ENCODE data around the gene FHIT. TPM values are rescaled to one million over a fixed set of nuclear protein-coding genes. Genes with fewer than 3 reads are reported as not detected.
A peak's percentile ranks its signal among the peaks of the same experiment; 100 is the strongest.

Gene FHIT
- total and polyA plus RNA-seq, 10 of the 15 experiments (the other 5 are each of a cell fraction or from before 2014, with no cell fraction given) = 4.2 to 14.9 (median 9.4) TPM

DNA sequence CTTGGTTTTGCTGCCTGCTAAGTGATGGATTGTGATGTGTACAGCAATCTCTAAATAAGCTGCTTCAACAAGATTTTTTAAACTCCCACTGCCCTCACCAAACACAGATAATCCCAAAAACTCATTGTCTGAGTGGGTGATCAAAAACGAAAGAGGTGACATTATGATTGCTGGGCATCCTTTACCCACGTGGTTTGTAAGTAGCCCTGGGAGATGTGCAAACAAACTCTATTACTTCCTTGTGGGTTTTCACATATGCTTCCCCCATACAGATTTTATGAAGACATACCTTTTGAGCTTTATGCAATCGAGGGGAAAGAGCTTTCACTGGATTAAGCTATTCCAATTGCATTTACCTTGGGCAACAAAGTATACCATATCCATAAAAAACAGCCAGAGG is 1000.4 kb downstream of the FHIT start:
- ATAC-seq = peak; percentile 54
- no peaks in the 10 kb centered on the region for H3K27me3 ChIP-seq (replicated peaks in 1 of 2; ENCODE audit: control insufficient read depth in 2 of 2, insufficient read depth in 2 of 2, low read length in 1 of 2)
- in situ Hi-C loops (cut with MboI) (no loop called here), intact Hi-C loops (cut with micrococcal nuclease; ENCODE audit: unreplicated experiment) (no loop called here)
- ChIA-PET RAD21 (ENCODE audit: unreplicated experiment) (no interaction called here), POLR2A (no interaction called here), CTCF (interaction anchor here (2.1 kb wide), 1 partner anchor 11 kb away, joined by 10 read pairs; no protein-coding TSS in a partner anchor), SMC1A (ENCODE audit: uncharacterized antibody, unreplicated experiment) (interaction anchor here (1.3 kb wide), 1 partner anchor 11 kb away, joined by 3 read pairs; no protein-coding TSS in a partner anchor)
- no peak overlapping the region for H3K9ac ChIP-seq (ENCODE audit: control insufficient read depth, insufficient read depth, low read length)
- no peaks in the 10 kb centered on the region for H3K79me2 ChIP-seq (ENCODE audit: control insufficient read depth, insufficient read depth, low read length)
- H3K4me2 ChIP-seq (ENCODE audit: control insufficient read depth, insufficient read depth) = no peak overlapping the region
- no peaks in the 10 kb centered on the region for H3K9me3 ChIP-seq (replicated peaks; ENCODE audit: control insufficient read depth, insufficient read depth, low read length)
- H4K20me1 ChIP-seq (ENCODE audit: control insufficient read depth, insufficient read depth) = no peaks in the 10 kb centered on the region
- no peak overlapping the region for H3K27ac ChIP-seq (ENCODE audit: control insufficient read depth, insufficient read depth)
- no peaks in the 10 kb centered on the region for H3K4me1 ChIP-seq (ENCODE audit: control insufficient read depth, insufficient read depth, low read length)
- no peak for DNase-seq (ENCODE audit: low read depth, low spot score)
- H3K36me3 ChIP-seq (ENCODE audit: control insufficient read depth in 2 of 2, insufficient read depth in 2 of 2, low read length in 1 of 2) = no peaks in the 10 kb centered on the region
- WGBS (ENCODE audit: insufficient coverage, insufficient replicate concordance, low lambda C conversion rate, missing lambda C conversion rate) = 11% methylated on average over 3 of the region's 3 CpGs
- H3K4me3 ChIP-seq = no peak overlapping the region
- BruUV-seq (replicated peaks) = no TSS peak
- no peak for FAIRE-seq
- no peak overlapping the region for H2AFZ ChIP-seq (ENCODE audit: control insufficient read depth, low read depth, low read length)
- no peak for TF ChIP-seq ETV6 (conservative IDR thresholded peaks at IDR 0.05 in 1 of 2, IDR thresholded peaks at IDR 0.05 in 1 of 2; ENCODE audit: borderline replicate concordance in 1 of 2, low read depth in 1 of 2)
- TF ChIP-seq, protein P1, sequence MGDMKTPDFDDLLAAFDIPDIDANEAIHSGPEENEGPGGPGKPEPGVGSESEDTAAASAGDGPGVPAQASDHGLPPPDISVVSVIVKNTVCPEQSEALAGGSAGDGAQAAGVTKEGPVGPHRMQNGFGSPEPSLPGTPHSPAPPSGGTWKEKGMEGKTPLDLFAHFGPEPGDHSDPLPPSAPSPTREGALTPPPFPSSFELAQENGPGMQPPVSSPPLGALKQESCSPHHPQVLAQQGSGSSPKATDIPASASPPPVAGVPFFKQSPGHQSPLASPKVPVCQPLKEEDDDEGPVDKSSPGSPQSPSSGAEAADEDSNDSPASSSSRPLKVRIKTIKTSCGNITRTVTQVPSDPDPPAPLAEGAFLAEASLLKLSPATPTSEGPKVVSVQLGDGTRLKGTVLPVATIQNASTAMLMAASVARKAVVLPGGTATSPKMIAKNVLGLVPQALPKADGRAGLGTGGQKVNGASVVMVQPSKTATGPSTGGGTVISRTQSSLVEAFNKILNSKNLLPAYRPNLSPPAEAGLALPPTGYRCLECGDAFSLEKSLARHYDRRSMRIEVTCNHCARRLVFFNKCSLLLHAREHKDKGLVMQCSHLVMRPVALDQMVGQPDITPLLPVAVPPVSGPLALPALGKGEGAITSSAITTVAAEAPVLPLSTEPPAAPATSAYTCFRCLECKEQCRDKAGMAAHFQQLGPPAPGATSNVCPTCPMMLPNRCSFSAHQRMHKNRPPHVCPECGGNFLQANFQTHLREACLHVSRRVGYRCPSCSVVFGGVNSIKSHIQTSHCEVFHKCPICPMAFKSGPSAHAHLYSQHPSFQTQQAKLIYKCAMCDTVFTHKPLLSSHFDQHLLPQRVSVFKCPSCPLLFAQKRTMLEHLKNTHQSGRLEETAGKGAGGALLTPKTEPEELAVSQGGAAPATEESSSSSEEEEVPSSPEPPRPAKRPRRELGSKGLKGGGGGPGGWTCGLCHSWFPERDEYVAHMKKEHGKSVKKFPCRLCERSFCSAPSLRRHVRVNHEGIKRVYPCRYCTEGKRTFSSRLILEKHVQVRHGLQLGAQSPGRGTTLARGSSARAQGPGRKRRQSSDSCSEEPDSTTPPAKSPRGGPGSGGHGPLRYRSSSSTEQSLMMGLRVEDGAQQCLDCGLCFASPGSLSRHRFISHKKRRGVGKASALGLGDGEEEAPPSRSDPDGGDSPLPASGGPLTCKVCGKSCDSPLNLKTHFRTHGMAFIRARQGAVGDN (IDR thresholded peaks at IDR 0.05) = no peak
- no peak for TF ChIP-seq HDAC2 (IDR thresholded peaks at IDR 0.05)
- no peak for TF ChIP-seq BCL11A (IDR thresholded peaks at IDR 0.05; ENCODE audit: low read depth, low read length)
- TF ChIP-seq MTA2 (IDR thresholded peaks at IDR 0.05; ENCODE audit: low read depth) = no peak
- no peak for TF ChIP-seq CEBPB (IDR thresholded peaks at IDR 0.05; ENCODE audit: borderline replicate concordance in 1 of 2, low read depth in 2 of 2, low read length in 2 of 2)
- TF ChIP-seq, protein P2, sequence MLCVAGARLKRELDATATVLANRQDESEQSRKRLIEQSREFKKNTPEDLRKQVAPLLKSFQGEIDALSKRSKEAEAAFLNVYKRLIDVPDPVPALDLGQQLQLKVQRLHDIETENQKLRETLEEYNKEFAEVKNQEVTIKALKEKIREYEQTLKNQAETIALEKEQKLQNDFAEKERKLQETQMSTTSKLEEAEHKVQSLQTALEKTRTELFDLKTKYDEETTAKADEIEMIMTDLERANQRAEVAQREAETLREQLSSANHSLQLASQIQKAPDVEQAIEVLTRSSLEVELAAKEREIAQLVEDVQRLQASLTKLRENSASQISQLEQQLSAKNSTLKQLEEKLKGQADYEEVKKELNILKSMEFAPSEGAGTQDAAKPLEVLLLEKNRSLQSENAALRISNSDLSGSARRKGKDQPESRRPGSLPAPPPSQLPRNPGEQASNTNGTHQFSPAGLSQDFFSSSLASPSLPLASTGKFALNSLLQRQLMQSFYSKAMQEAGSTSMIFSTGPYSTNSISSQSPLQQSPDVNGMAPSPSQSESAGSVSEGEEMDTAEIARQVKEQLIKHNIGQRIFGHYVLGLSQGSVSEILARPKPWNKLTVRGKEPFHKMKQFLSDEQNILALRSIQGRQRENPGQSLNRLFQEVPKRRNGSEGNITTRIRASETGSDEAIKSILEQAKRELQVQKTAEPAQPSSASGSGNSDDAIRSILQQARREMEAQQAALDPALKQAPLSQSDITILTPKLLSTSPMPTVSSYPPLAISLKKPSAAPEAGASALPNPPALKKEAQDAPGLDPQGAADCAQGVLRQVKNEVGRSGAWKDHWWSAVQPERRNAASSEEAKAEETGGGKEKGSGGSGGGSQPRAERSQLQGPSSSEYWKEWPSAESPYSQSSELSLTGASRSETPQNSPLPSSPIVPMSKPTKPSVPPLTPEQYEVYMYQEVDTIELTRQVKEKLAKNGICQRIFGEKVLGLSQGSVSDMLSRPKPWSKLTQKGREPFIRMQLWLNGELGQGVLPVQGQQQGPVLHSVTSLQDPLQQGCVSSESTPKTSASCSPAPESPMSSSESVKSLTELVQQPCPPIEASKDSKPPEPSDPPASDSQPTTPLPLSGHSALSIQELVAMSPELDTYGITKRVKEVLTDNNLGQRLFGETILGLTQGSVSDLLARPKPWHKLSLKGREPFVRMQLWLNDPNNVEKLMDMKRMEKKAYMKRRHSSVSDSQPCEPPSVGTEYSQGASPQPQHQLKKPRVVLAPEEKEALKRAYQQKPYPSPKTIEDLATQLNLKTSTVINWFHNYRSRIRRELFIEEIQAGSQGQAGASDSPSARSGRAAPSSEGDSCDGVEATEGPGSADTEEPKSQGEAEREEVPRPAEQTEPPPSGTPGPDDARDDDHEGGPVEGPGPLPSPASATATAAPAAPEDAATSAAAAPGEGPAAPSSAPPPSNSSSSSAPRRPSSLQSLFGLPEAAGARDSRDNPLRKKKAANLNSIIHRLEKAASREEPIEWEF (IDR thresholded peaks at IDR 0.05; ENCODE audit: insufficient replicate concordance, low read depth, low read length) = no peak
- TF ChIP-seq ESRRA (IDR thresholded peaks at IDR 0.05; ENCODE audit: low read length) = no peak
- TF ChIP-seq JUNB (IDR thresholded peaks at IDR 0.05) = no peak; the same call in 1 of the 2 replicates
- TF ChIP-seq, protein P3, sequence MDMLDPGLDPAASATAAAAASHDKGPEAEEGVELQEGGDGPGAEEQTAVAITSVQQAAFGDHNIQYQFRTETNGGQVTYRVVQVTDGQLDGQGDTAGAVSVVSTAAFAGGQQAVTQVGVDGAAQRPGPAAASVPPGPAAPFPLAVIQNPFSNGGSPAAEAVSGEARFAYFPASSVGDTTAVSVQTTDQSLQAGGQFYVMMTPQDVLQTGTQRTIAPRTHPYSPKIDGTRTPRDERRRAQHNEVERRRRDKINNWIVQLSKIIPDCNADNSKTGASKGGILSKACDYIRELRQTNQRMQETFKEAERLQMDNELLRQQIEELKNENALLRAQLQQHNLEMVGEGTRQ (IDR thresholded peaks at IDR 0.05; ENCODE audit: borderline replicate concordance, low read depth, low read length) = no peak
- no peak for TF ChIP-seq RELA (IDR thresholded peaks at IDR 0.05; ENCODE audit: borderline replicate concordance, partially characterized antibody)
- TF ChIP-seq, protein P4, sequence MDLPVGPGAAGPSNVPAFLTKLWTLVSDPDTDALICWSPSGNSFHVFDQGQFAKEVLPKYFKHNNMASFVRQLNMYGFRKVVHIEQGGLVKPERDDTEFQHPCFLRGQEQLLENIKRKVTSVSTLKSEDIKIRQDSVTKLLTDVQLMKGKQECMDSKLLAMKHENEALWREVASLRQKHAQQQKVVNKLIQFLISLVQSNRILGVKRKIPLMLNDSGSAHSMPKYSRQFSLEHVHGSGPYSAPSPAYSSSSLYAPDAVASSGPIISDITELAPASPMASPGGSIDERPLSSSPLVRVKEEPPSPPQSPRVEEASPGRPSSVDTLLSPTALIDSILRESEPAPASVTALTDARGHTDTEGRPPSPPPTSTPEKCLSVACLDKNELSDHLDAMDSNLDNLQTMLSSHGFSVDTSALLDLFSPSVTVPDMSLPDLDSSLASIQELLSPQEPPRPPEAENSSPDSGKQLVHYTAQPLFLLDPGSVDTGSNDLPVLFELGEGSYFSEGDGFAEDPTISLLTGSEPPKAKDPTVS (IDR thresholded peaks at IDR 0.05; ENCODE audit: low read depth, low read length) = no peak
- TF ChIP-seq MYB (IDR thresholded peaks at IDR 0.05; ENCODE audit: borderline replicate concordance, low read depth, low read length) = no peak
